ENCODE measurements around the gene HIVEP3.

Gene HIVEP3

DNA sequence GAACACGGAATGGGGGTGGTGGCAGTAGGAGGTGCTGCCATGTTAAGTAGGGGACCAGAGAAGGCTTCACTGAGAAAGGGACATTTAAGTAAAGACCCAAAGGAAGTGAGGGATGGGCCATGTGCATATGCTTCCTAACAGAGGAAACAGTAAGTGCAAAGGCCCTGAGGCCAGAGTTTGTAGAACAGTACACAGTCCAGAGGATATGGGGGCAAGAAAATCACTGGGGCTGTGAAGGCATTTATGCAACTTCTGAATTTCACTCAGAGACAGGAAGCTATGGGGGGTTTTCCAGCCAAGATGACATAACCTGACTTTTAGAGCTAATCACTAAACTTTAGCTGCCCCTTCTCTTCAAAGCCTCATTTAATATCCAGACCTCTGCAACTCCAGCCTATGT lies 231.7 kb downstream of the HIVEP3 start:
- DNase-seq (ENCODE audit: low spot score): no peak

DNA sequence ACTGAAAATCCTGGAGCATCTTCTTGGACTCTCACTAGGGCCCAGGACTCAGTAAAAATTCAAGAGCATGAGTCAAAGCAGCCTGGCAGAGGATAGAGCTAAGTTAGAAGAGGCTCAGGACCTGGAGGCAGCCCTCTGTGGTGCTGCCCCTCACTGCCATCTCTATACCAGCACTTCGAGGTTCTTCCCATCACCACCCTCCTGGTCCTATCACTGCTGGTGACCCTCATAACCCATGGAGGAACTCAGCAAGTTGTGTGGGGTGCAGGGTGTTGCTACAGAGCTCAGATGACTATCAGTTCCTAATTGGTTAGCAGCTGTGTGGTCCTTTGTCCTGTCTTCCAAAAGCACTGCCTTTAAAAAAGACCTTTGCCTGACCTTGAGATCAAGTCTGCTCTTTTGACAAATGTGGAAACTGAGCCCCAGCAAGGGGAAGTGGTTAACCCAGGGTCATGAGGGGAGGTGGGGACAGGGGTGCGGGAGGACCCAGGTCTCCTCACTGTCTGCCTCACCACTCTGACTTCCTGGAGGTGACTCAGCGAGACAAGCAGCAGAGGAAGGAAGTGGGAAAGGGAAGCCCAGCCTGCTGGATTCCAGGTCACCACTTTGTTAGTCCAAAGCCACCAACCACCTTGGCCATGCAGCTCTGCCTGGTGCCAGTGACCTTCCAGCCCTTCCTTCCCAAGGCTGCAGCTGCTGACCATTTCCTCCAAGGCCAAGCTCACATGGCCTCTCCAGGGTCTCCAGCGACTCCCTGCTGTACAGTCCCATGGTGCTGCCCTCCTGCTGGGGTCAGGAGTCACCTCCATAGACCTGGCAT lies 234.8 kb downstream of the HIVEP3 start:
- DNase-seq (ENCODE audit: low spot score): no peak

DNA sequence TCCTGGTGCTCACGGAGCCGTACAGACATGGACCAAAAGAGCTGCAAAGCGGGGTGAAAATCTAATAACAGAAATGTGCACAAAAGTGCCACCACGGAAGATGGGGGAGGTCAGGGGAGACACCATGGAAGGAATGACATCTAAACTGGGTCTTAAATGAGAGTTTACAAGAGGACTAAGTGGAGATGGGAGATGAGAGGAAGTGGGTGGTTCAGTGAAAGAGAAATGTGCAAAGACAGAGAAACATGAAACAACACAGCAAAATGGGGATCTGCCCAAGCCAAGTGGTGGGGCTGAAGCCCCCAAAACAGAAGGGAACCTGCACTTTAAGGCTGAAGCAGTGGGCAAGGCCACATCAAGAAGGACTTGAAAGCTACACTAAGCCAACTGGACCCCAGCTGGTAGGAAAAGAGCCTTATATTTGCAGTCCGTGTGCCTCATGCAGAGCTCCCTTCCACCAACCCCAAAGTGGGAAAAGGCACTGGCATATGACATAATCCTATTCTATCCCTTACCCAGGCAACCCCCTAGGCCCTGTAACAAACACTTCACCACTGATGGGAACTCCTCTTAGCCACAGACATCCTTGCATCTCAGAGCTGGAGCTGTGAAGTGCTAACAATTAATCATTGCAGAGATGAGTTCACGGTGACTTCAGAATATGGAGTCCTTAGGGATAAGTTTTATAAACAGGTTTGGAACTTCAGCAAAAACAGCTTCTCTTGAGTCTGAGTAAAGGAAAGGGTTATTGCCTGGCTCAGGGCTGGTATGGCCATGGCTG lies 235.7 kb downstream of the HIVEP3 start:
- DNase-seq (ENCODE audit: low spot score): no peak

DNA sequence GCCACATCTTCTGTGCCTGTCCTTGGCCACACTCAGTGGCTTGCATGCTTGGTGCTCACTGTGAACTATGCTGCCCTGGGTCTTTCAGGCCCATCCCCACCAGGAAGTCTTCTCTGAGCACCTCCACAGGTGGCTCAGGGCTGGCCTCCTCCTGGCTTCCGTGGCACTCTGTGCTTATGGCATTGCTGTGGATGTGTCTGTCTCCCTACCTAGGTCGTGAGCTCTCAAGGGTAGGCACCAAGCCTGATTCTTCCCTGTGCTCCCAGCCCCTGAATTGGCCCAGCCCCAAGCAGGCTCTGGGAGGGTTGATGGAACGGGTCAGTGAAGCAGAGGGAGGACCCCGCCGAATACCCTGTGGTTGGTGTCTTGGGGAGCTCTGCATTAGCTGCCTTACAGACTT lies 236.6 kb downstream of the HIVEP3 start:
- DNase-seq (ENCODE audit: low spot score): no peak

DNA sequence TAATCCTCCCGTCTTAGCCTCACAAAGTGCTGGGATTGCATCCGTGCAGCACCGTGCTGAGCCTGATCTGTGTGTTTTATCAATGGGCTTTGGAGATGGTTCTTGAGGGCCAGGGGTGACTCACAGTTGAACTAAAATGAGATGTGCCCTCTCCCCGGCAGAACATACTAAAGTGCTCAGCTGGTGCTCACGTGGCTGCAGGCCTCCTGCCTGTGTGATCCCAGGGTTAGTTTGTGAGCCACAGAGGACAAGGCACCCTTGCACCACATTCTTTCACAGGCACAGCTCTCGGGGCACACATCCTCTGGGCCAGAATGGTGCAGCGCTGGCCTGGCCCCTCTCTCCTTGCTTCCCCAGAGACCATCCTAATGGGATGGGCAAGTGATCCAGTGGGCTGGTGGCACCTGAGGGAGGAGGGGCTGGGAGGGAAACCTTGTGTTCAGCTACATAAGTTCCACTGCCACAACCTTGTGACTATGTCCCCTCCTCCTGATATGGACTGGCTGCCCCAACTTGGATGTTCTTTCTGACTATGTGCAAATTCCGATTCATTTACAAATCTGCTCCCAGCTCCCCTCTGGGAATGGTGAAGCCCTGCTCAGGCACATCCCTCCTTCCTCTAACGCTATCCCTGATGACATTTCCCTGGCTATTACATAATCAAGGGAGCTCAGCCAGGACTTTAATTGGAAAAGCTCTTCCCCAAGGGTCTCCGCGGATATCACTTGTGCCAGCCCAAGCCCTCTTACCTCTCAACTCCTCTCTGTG lies 237.2 kb downstream of the HIVEP3 start:
- DNase-seq (ENCODE audit: low spot score): no peak

DNA sequence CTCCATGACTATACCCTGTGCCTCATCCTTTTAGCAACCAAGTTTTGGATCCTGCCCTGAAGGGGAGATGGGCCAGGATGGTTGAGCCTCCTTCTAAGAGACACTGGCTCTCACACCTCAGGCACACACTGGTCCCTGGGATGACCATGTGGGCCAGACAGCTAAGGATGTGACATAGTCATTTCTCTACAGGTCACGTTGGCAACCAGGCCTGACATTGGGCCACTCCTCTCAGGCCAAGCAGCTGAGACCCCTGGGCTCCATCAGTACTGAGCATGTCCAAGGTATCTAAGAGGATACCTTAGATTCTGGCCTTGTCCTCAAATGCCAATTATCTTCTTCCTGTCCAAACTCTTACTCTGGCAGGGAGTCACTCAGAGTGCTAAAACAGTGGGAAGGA lies 238.7 kb downstream of the HIVEP3 start:
- DNase-seq (ENCODE audit: low spot score): no peak

DNA sequence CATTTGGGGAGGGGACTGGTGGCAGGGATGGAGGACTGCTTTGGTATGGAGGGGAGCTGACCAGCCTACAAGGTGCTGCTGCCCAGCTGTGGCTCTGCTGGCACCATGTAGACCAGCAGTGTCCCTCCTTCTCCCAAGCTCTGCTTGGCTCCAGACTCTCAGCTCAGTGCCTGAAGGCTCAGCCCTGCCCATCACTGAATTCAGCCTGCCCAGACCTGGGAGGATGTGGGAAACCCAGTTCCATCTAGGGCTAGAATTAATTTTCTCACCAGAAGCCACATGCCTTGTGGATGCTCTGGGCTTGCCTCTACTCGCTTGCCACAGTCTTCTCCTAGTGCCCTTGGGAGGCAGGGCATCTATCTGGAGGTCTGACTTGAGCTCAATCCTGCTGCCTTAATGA lies 239.2 kb downstream of the HIVEP3 start:
- DNase-seq (ENCODE audit: low spot score): no peak

DNA sequence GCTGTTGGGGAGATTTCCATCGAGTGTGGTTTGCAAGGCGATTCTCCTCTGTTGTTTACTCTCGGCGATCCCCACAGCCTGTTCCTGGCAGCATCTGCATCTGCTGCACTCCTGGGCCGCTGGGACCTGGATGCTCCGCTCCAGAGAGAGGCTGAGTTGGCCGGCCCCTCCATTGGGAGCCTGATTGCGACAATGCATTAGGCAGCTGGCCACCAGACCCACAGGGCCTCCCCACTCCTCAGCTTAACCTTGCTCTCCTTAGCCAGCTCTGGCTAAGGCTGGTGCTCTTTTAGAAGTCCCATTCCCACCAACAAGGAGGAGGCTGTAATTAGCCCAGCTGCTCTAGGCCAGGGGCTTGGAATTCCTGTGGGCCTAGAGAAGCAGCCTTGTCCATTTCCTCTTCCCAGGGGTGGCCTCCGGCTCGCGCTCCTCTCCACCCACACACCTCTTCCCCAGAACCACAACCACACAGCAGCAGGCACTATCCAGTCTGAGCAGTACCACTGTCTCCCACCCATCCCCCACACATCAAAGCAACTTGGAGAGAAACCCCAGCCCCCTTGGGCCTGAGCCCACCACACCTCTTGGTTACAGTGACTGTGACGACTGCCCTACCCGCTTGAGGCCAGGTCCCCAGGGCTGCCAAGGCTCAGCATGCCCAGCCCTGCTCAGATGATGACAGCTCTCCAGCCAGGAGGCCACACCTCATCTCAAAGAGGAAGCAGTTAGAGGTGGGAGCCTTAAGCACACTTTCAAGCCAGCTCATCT lies 240.4 kb downstream of the HIVEP3 start:
- no peak for DNase-seq (ENCODE audit: low spot score)

DNA sequence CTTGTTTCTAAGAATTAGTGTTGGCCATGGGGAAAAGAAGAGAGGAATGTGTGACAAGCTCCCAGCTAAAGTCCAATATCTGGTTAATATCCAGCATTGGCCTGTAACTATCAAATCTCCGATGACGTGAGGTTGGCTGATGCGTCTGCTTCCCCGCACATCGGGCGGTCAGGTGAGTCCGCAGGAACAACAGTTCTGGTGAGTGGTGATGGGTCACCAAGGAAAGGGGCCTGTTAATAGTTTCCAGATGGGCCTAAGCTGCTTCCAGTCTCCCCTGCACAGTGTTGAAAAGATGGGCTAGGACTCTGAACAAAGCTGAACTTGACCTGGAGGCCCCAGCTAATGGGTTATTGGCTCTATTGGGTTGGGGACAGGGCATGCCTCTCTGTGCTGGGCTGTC lies 241.1 kb downstream of the HIVEP3 start:
- no peak for DNase-seq (ENCODE audit: low spot score)

DNA sequence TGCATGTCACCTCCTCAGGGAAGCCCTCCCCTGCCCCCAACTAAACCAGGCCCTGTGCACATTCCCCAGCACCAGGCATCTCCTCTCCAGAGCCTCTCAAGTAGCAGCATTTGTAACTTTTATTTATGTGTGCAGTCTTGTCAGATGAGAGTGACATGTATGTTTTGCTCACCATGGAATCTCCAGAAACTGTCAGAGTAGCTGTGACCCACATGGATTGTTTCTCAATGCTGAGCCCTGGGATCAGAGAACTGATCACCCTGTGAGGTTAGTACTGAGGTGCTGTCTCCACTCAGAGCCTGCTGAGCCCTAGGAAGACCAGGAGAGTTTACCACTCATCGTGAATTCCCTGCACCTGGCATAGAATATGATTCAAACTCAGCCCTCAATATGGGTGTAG lies 243.3 kb downstream of the HIVEP3 start:
- DNase-seq (ENCODE audit: low spot score): no peak

DNA sequence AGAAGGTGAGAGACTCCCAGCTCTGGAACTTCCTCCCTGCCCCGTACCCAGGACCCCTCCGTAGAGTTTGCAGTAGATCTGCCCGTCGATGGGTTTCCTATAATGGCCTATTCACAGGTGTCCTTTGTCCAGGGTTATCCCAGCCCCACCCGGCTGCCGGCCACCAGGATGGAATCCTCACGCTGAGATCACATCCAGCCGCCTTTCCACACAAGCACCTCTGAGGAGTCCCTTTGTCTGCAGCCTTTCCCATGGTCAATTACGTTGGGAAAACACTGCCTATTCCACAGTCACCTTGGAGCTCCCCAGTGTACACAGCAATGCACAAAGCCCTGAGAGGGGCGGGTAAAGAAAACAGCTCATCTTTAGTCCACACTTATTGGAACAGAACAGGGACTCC lies 244.2 kb downstream of the HIVEP3 start:
- DNase-seq (ENCODE audit: low spot score): no peak

DNA sequence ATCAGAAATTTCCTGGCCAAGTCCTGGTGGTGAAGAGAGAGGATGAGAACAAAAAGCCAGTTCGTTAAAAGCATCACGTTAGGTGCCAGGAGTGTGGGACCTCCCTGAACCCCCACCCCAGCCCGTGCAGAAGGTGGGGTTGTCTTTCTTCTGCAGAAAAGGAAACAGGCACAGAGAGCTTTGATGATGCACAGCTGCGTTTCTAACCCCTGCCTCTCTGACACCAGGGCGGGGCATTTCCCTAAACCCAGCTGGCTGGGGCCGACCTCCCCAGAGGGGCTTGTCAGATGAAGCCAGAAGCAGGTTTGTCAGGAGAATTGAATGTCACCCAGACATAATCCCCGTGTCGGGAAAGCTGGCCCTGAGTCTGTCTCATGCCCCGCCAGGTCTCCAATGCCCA lies 244.9 kb downstream of the HIVEP3 start:
- DNase-seq (ENCODE audit: low spot score): no peak

DNA sequence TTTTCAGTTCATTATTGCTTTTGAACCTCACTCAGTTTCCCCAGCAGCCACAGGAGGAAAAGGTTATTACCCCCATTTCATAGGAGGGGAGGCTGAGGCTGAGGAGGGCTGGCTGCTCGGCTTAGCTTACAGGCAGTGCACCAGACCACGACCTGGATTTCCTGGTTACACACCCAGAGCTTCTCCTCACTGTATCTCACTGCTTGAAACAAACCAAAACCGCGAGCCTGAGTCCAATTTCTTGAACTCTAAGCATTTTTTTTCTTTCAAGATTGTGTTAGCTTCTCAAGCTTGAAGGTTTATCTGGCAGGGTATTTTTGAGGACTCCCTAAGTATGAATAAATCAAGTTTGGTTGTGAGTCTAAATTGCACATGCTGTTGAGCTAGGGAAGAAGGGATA lies 245.3 kb downstream of the HIVEP3 start:
- DNase-seq (ENCODE audit: low spot score): no peak

DNA sequence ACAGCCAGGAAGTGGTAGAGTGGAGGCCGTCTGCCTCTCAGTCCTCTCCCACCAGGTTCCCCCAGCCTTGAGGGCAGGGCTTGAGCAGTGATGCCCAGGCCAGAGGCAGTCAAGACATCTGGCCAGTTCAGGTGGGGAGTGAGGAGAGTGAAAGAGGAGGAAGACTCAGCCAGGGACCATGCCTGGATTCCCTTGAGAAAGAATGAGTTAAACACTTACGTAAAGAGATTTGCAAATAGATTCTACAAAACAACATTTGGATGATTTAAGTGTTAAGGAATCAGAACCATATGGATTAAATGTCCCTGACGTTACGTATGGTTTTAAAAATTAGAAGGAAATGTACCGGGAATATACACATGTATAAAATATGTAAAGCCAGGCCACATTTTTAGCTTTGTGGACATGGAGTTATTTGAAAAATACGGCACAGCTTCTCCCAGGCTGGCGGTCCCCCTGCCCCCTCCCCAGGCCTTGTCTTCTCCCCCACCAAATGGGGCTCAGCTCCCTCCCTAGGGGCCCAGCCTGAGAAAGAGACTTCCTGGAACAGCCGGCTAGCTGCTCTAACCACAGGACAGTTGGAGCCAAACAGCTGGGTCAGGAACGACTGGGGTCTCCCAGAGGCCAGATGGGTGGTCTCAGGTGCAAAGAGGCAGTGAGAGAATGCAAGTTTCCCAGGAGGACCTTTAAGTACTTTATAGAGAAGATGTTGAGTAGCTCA lies 245.9 kb downstream of the HIVEP3 start:
- no peak for DNase-seq (ENCODE audit: low spot score)

DNA sequence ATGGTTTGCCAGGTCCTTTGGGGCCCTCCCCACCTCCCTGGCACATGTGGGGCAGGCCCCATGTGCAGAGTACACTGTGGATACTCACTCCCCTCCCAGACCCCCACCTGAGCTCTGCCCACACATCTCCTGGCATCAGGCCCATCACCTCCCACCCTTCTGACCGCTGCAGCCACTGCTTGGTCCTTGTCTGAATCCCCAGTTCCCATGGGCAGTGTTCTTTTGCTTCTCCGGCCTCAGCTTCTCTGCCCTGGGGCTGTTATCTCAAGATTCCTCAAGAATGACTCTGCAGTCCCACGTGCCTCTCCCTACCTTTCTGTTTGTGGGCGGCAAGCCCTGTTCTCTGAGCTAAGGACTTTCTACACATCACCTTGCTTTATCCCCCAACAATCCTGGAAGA lies 246.5 kb downstream of the HIVEP3 start:
- DNase-seq (ENCODE audit: low spot score): no peak

DNA sequence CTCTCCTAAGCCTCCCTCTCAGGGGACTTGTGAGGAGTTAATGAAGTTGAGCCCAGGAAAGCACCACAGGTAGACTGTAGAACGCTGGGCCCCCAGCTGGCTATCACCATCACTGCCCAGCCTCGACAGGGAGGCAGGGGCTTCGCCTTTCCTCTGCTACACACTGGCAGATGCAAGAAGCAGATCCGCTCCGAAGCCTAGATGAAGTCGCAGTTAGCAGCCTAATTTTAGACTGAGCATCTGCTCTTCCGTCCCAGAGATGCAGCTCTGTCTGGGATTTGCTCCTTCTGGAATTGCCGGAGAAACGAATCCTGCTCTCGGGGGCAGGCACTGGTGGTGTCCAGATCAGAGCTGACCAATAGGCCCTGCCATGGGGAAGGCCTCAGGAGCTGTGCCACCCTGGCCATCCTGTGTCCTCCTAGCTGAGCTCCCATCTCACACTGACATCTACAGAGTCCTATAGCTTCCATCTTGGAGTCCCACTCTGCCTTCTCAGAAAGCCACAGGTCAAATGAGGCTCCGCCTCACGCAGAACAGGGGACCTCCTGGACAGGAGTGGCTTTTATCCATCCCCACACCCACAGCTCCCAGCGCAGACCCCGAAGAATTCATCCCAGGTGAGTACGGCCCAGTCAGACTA lies 247.5 kb downstream of the HIVEP3 start:
- no peak for DNase-seq (ENCODE audit: low spot score)

DNA sequence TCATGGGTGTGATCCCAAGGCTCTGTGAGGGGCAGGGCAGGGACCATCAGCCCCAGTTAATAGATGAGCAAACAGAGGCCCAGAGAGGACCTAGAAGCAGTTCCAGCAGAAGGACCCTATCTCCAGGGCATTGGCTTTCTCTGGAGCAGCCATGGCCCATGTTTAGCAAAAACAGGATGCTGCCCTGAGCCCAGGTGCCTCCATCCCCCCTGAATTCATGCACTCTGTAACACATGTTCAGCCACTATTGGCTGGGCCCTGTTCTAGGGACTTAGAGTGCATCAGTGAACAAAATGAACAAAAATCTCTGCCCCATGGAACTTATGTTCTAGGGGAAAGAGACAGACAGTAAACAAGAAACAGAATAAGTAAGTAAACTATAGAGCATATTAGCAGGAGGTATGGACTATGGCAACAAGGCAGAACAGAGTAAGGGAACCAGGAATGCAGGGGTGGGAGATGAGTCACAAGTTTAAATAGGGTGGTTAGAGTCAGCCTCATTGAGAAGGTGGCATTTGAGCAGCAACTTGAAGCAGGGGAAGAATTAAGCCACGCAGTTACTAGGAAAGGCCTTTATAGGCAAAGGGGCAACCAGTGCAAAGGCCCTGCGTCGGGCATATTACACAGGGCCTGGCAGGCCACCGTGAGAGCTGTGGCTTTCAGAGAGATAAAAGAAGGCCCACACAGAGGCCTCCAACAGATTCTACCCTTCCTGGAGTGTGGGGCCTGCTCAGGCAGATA lies 248.3 kb downstream of the HIVEP3 start:
- peak; percentile 46 for DNase-seq (ENCODE audit: low spot score)

DNA sequence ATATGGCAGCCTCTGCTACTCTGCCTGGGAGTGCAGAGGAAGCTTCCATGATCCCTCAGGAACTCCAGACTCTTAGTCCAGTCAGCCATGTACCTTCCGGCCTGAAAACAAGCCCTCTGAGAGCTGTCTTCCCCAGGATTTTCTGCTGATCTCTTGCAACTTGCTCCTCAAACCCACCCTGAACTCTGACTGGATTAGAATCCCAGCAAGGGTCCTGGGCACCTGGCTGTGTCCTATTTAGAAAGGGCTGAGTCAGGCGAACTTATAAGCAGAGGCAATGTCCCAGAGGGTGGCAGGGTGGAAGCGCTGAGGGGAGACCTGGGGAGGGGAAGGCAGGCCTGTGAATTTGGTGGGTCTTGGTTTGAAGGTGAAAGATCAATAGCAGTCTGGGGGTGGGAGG lies 249.8 kb downstream of the HIVEP3 start:
- no peak for DNase-seq (ENCODE audit: low spot score)

DNA sequence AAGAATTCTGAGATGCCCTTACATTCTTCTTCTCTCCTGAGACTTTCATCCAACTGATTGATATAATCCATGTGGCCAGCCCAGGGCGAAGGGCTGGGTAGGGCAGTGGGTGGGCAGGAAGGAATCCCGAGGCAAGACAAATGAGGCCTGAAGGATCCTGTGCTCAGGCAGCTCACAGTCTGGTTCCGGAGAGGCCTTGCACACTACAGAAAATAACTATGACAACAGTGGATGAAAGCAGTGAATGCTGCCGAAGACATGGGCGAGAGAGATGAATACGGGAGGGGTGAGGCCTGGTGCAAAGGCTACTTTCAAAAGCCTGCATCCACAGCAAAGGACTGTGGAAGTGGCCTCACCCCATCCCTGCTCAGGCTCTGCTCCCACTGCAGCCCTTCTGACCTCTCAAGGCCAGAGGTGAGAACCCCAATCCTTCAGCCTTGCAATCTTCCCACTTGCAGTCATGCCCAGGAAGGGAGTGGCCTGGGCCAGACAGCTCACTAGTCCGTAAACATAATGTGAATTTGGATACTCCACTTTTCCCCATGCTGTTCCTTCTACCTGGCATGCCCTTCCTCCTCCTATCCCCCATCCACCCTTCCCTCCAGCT lies 250.6 kb downstream of the HIVEP3 start:
- DNase-seq (ENCODE audit: low spot score): no peak
